Activated T-cell treated with anti-CD3 and anti-CD28 coated beads for 1 hour (primary cell): ENCODE measurements around the gene IL5.

Source experiments
- DNase-seq: peaks from one replicate; pipeline ENCODE4 v3.0.0-alpha.2; 2020; ENCODE audit warnings: low read depth

The IL5 gene

GRCh38 chr5:132498152-132498551 lies 45.2 kb downstream of the IL5 start:
- DNase-seq, result no peak

- DNase-seq, result no peak
Measured at GRCh38 chr5:132497488-132497997, 45.8 kb downstream of the IL5 start.

- DNase-seq, result no peak
Measured at GRCh38 chr5:132496631-132497487, 46.5 kb downstream of the IL5 start.

- peak; percentile 76 for DNase-seq
Measured at GRCh38 chr5:132496191-132496630, 47.1 kb downstream of the IL5 start.

GRCh38 chr5:132495667-132496190 lies 47.6 kb downstream of the IL5 start:
- peak; percentile 38 for DNase-seq

GRCh38 chr5:132493821-132494220 lies 49.5 kb downstream of the IL5 start:
- DNase-seq, result no peak

- DNase-seq, result no peak
Measured at GRCh38 chr5:132493241-132493640, 50.1 kb downstream of the IL5 start.

- DNase-seq, result no peak
Measured at GRCh38 chr5:132492386-132493125, 50.8 kb downstream of the IL5 start.
